NCI-H187 treated with DMSO at 0.1 percent for 48 hours (cell line): ENCODE data around the gene ATXN1.
A peak's percentile ranks its signal among the peaks of the same experiment; 100 is the strongest.

Source experiments
- DNase-seq: peaks from one replicate; lab custom pipeline; 2025; lab: John Stamatoyannopoulos, UW

Gene ATXN1

GRCh38 chr6:16698162-16698533 is 63.1 kb downstream of the ATXN1 start:
- no peak for DNase-seq

- DNase-seq = no peak
Measured at GRCh38 chr6:16697437-16698161, 63.7 kb downstream of the ATXN1 start.

- DNase-seq = no peak
Measured at GRCh38 chr6:16696496-16696895, 64.8 kb downstream of the ATXN1 start.

GRCh38 chr6:16694781-16695578 is 66.3 kb downstream of the ATXN1 start:
- DNase-seq = no peak

DNA sequence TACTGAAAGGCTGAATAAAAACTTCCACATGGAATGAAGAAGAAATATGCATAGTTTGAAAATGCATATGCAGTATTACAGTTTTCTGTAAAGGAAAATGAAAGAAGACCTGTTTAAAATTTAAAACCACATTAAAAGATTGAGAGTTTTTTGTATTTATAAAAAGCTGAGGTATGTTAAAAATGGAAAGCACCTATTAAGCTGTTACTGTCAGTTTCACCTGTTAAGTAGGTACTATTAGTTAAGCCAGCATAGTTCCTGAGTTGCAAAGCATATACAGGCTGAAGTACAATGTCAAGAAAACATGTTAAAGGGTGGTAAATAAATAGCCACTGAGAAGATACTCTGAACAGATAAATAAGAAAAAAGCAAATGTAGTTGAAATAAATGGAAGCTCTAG is 69.9 kb downstream of the ATXN1 start:
- DNase-seq = no peak

DNA sequence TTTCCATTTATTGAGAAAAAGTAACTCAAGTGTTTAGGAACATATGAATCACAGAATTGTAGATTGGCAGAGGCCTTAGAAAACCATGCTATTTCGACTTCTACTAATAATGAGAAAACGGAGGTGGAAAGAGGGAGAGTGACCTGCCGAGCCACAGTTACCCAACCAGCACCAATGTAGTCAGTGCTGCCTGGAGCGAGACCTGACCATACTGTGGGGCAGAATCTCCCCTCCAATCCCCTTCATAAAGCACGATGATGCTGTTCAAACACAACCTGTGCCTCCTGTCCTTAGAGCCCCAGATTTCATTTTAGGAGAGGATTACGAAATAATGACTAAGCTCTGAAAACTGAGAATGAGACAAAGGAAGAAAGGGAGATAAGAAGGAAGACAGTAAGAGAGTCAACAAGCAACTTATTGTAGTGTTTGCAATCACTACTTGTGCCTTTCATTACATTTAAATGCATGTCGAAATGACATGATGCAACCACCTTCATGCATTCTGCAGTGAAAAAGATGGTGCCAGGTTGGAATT is 70.6 kb downstream of the ATXN1 start:
- DNase-seq = no peak

DNA sequence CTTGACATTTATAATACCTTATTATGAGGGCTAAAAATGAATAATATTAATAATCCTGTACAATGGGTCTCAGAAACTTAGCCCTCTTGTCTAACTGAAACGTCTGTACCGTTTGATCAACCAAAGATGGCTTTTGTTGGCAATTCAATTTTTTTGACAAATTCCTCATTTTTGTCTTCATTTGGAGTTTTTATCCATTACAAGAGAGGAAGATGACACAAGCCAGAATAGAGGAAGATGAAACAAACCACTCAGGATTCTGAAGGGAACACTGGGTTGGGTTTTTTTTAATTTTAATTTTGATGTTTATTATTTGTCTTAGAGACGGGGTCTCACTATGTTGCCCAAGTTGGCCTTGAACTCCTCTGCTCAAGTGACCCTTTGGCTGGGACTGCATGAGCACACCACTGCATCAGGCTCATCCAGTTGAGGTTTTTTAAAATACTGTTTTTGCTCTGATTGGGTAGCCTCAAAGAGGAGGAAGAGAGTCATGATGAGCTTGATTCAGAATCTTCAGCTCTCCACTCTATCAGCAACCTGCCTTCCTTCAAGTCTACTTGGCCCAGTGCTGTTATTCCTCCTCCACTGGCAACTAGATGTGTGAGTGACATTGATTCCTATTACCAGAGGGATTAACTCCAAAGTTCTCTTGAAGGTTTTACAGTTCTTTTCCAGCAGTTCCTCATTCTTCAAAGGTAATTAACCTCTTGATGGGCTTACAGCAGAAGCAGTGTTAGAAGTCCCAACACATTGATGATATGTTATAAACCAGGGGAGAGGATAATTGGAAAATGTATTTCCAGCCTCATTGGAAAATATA is 71.3 kb downstream of the ATXN1 start:
- DNase-seq = no peak

DNA sequence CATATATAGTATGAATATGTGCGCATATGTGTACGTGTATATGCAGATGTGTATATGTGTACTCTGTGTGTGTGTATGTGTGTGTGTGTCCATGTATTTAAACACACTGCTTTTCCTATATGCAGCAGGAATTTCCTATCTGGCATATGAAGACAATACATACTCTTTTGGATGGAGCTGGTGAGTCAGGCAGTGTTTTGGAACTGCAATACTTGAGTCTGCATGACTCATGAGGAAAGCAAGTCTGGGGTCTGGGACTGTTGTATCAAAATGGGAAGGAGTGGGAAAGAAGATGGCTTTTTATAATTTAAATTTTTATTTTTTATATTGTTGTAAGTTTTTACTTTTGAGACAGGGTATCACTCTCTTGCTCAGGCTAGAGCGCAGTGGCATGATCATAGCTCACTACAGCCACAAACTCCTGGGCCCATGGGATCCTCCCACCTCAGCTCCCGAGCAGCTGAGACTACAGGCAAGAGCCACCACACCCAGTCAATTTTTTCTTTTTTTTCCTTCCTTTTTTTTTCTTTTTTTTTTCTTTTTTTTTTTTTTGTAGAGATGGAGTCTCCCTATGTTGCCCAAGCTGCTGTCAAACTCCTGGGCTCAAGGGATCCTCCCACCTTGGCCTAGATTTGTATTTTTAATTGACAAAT is 72.2 kb downstream of the ATXN1 start:
- DNase-seq = no peak

DNA sequence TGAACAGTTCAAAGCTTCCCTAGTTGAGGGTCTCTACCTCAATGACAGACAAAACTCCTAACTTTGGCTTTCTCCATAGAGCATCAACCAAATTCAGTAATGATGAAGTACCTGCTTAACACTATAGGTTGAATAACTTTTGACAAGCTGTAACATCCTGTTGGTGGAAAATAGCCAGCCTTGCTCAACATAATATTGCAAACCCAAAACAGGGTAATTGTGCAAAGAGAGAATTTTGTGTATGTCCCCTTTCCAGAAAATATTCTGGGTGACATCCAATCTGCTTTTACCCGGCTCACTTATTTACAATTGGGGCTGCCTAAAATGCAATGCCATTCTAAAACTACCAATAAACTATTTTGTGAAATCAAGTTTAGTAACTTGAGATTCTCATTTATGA is 72.8 kb downstream of the ATXN1 start:
- DNase-seq = no peak

DNA sequence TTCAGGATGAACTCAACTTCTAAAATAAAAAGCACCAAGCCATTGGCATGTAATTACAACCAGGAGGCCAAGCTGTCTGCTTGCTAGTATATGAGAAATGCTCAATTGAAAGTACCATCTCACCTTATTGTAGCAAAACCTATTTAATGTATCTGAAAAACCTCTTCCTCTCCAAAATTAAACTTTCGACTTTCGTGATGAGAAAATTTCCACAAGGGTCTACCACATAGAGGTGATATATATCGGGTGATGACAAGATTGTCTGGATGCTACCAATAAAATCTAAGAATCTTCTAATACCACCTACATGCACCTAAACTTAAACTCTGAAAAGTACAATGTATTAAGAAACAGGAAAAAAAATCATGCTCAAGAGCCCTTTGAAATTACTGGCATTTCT is 74.2 kb downstream of the ATXN1 start:
- no peak for DNase-seq

GRCh38 chr6:16684896-16685554 is 76.2 kb downstream of the ATXN1 start:
- DNase-seq = no peak

GRCh38 chr6:16684195-16684689 is 77.0 kb downstream of the ATXN1 start:
- DNase-seq = no peak

DNA sequence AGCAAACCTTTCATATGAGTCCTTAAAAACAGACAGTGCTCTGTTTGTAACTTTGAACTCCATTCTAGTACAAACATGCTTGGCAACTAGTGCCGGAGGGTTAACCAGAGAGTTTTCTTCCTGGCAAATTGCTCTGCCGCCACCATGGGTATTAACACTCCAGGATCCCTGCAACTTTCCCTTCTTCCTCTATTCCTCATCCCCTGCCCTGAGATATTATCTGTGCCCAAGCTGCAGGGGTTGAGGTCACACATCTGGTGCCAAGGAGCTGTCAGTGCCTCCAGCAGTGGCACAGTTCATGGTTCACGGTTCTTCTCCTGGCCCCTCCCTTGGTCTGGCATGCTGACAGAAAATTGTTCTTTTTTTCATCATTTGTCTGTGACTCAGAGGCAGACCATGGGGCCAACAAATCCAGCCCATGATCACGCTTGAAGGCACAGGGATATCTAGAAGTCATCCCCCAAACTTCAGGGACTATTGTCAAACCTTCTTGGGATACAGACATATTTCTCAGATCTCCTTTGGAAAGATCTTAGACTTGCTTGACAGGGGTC is 77.5 kb downstream of the ATXN1 start:
- no peak for DNase-seq

DNA sequence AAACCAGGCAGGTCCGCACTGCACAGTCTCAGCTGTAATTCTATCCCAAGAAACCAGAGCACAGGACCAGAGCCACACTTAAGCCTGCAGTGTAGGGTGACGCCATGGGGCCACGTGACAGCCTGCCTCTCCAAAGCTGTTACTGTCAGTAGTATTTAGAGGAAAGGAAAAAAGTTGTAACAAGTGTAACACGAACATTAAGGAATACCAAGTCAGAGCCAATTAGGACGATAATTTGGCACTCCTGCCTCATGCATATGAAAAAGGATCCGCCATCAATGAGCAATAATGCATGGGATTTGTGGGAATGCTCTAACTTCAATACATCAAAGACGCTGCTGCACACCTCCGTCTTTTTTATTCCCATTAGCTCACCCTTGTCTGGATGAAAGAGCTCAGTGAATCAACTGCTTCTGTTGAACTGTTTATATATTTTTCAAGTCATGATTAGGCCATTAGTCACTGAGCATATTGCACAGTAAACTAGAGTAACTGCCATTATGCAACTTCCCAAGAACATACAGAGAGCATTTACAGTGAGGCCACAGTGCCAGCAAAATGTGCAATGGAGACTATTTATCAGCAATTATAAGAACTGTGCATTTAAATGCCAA is 79.9 kb downstream of the ATXN1 start:
- DNase-seq = peak; percentile 64

GRCh38 chr6:16679050-16679449 is 82.2 kb downstream of the ATXN1 start:
- no peak for DNase-seq

DNA sequence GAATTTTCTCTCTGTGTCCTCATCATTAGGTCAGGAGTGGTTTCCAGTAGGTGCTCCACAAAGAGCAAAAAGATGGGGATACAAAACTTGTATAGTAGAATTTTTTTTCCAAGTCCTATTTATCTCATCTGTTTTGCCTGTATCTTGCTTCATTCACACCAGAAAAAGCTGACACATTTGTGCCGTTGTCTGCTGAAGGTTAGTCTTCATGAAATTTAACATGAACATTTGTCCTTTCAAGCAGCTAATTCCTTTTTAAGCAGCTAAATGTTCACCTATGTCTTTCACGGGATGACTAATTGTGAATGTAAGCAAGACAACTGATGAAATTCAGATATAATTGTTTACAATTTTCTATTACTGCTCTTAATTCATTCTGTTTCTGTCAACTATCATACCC is 83.8 kb downstream of the ATXN1 start:
- DNase-seq = no peak

- DNase-seq = no peak
Measured at GRCh38 chr6:16676978-16677377, 84.3 kb downstream of the ATXN1 start.

DNA sequence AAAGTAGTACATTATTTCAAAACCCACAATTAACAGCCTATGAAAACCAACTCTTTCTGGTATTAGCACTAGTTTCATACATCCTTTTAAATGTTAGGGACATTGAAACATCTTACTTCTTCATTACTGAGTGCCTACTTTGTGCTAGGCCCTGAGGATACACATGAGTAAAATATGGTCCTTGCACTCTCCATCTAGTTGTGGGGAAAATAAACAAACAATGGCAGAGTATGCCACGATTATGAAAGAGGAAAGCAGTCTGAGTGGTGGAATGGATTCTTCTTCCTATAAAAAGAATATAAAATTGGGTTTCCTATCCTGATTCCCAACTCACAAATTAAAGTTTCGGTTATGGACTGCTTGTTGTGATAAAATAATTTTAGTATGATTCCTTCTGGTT is 84.9 kb downstream of the ATXN1 start:
- no peak for DNase-seq

DNA sequence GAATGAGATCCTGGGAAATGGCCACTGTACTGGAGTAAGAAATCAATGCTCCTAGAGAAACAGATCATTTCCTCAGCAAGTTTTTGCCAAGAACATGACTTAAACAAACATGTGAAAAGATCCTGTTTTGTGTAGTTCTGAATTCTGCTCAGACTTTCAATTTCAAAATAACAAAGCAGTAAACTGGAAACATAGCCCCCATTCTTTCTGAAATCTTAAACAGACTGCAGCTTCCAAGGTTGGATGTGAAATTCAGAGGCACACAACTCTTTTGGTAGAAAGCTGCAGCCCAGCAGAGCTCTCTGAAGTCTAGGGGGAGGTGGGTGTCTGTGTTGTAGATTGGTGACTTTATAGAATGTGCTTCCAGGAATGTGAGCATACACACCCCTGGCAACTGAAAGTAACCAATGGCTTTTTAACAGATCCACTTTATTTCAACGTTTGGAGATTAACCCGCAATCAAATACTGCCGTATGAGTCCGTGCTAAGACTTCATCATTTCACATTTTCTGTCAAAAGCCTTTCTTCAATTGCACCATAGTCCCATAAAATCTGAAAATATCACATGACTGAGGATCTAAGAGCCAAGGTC is 86.4 kb downstream of the ATXN1 start:
- no peak for DNase-seq
